B cell (primary cell): Measurements from ENCODE around the gene WDHD1. TPM values are rescaled to one million over a fixed set of nuclear protein-coding genes. Genes with fewer than 3 reads are reported as not detected.

Experiments
- ATAC-seq: fragments of 200-7000 bp; cut with Tn5 transposase; one replicate; pipeline ENCODE4 v1.10.0; 2021; ENCODE audit warnings: low read depth, mild to moderate bottlenecking, moderate number of reproducible peaks, moderate library complexity
- CTCF ChIA-PET: fragments of 350-600 bp; sonication (Branson Sonifier 250); formaldehyde crosslinking; loops from one replicate; lab custom pipeline; 2021; ENCODE audit warnings: antibody characterized with exemption, inconsistent platforms; lab: Charles Lee
- POLR2A ChIA-PET: fragments of 350-600 bp; sonication (Branson Sonifier 250); formaldehyde crosslinking; loops from one replicate; lab custom pipeline; 2021; ENCODE audit warnings: antibody characterized with exemption; lab: Charles Lee
- DNase-seq: peaks from one replicate; pipeline ENCODE4 v3.0.0; 2013
- H2AFZ ChIP-seq: 2 replicates; pipeline ENCODE4 v1.6.1; 2012; ENCODE audit warnings: mild to moderate bottlenecking, low read depth, low read length; ENCODE audit not compliant: insufficient read depth, poor library complexity, severe bottlenecking
- H3K27ac ChIP-seq, 2 donors: 1 replicate in 1 of 2; 2 replicates in 1 of 2; pipeline ENCODE4 v1.5.1; 2012 to 2013; ENCODE audit warnings: low read length in 2 of 2, mild to moderate bottlenecking in 2 of 2, moderate library complexity in 1 of 2
- H3K27me3 ChIP-seq, 4 experiments: fragments of 200-600 bp in 1 of 4; sonication (generic) in 1 of 4; replicated peaks in 1 of 4; 1 replicate in 2 of 4; 2 replicates in 2 of 4; pipeline versions ENCODE4 v1.6.1 to v1.7.0; 2013 to 2016; ENCODE audit warnings: low read length in 3 of 4, mild to moderate bottlenecking in 2 of 4, mixed read lengths in 1 of 4, moderate library complexity in 1 of 4; ENCODE audit not compliant: insufficient read depth in 4 of 4, control insufficient read depth in 3 of 4; ENCODE audit errors: control extremely low read depth in 1 of 4
- H3K36me3 ChIP-seq, 2 experiments: replicated peaks in 1 of 2; 1 replicate in 1 of 2; 2 replicates in 1 of 2; pipeline versions ENCODE4 v1.6.1 to v1.7.1; 2013; ENCODE audit warnings: low read length in 1 of 2; ENCODE audit not compliant: insufficient read depth in 2 of 2, control insufficient read depth in 1 of 2; ENCODE audit errors: control extremely low read depth in 1 of 2, extremely low read depth in 1 of 2
- H3K4me1 ChIP-seq, 2 donors: fragments of 200-600 bp in 1 of 2; sonication (generic) in 1 of 2; 1 replicate in 1 of 2; 2 replicates in 1 of 2; pipeline versions ENCODE4 v1.5.1 to v1.6.1; 2013 to 2017; ENCODE audit warnings: low read length in 2 of 2; ENCODE audit not compliant: control insufficient read depth in 2 of 2, insufficient read depth in 2 of 2
- H3K4me2 ChIP-seq: replicated peaks from 2 replicates; pipeline ENCODE3; 2012; ENCODE audit warnings: mild to moderate bottlenecking, low read depth, low read length; ENCODE audit not compliant: poor library complexity, severe bottlenecking
- H3K4me3 ChIP-seq, 5 experiments: fragments of 200-600 bp in 1 of 5; sonication (generic) in 1 of 5; 1 replicate in 3 of 5; 2 replicates in 2 of 5; pipeline versions ENCODE4 v1.5.1 to v1.7.0; 2011 to 2016; ENCODE audit warnings: low read length in 4 of 5, mild to moderate bottlenecking in 4 of 5, low read depth in 2 of 5, control low read depth in 1 of 5, moderate library complexity in 1 of 5; ENCODE audit not compliant: insufficient read depth in 1 of 5; ENCODE audit errors: control extremely low read depth in 1 of 5, extremely low read depth in 1 of 5
- H3K79me2 ChIP-seq: fragments of 200-600 bp; sonication (generic); one replicate; pipeline ENCODE4 v1.6.0; 2016; ENCODE audit warnings: low read length; ENCODE audit not compliant: control insufficient read depth, insufficient read depth
- H3K9ac ChIP-seq: fragments of 200-600 bp; sonication (generic); 2 replicates; pipeline ENCODE4 v1.6.1; 2017; ENCODE audit warnings: mild to moderate bottlenecking, low read length, moderate library complexity
- H3K9me3 ChIP-seq, 3 donors: one replicate each; pipeline versions ENCODE4 v1.6.1 to v1.7.1; 2013; ENCODE audit warnings: low read length in 2 of 3; ENCODE audit not compliant: control insufficient read depth in 2 of 3, insufficient read depth in 1 of 3; ENCODE audit errors: control extremely low read depth in 1 of 3
- H4K20me1 ChIP-seq: 2 replicates; pipeline ENCODE4 v1.6.0; 2012; ENCODE audit warnings: mild to moderate bottlenecking, low read length; ENCODE audit not compliant: insufficient read depth, control insufficient read depth, poor library complexity, severe bottlenecking
- H3K27ac Mint-ChIP-seq: one replicate; pipeline ENCODE4 v1.8.0; 2021; ENCODE audit warnings: mixed read lengths
- H3K27me3 Mint-ChIP-seq: one replicate; pipeline ENCODE4 v1.8.0; 2021; ENCODE audit warnings: mixed read lengths
- H3K4me1 Mint-ChIP-seq: one replicate; pipeline ENCODE4 v1.8.0; 2021; ENCODE audit warnings: mixed read lengths
- H3K4me3 Mint-ChIP-seq: one replicate; pipeline ENCODE4 v1.8.0; 2021; ENCODE audit warnings: mixed read lengths
- H3K9me3 Mint-ChIP-seq: one replicate; pipeline ENCODE4 v1.8.0; 2022; ENCODE audit warnings: mixed read lengths; ENCODE audit not compliant: insufficient read depth
- EZH2 ChIP-seq: IDR thresholded peaks from 2 replicates; pipeline ENCODE4 v1.6.1; 2012; ENCODE audit warnings: borderline replicate concordance, low read depth, mild to moderate bottlenecking, moderate library complexity, low read length; ENCODE audit not compliant: insufficient read depth, poor library complexity, severe bottlenecking
- WGBS: methylation state at CpG from one replicate; pipeline ENCODE4 v1.1.5; 2013; ENCODE audit warnings: missing lambda C conversion rate; ENCODE audit not compliant: insufficient coverage; 5-methylcytosine and 5-hydroxymethylcytosine counted together
- intact Hi-C: fragments of 100-400 bp; cut with micrococcal nuclease; formaldehyde crosslinking; loops from one replicate; pipeline ENCODE4 v1.10.0; 2022
- polyA plus RNA-seq: library from polyadenylated mRNA; depleted of rRNA; stranded (reverse); fragments of >200 nt; gene quantifications from 2 replicates; pipeline ENCODE4 v1.2.3, GENCODE V29; 2012
- total RNA-seq, 2 donors: library from RNA; stranded (reverse); fragments of 120-200 nt in 1 of 2; gene quantifications; 1 replicate in 1 of 2; 2 replicates in 1 of 2; pipeline versions ENCODE4 v1.2.3 to v1.2.4, GENCODE V29; 2013 to 2022
- TF ChIP-seq, protein P1 (sequence below): fragments of 200-600 bp; IDR thresholded peaks from one replicate; pipeline ENCODE4 v1.8.0; 2022; ENCODE audit warnings: antibody characterized with exemption, mild to moderate bottlenecking

The WDHD1 gene
- total and polyA plus RNA-seq, 2 donors (not counting 1 experiment from before 2014, with no cell fraction given), result 0.61 to 6.5 TPM

DNA sequence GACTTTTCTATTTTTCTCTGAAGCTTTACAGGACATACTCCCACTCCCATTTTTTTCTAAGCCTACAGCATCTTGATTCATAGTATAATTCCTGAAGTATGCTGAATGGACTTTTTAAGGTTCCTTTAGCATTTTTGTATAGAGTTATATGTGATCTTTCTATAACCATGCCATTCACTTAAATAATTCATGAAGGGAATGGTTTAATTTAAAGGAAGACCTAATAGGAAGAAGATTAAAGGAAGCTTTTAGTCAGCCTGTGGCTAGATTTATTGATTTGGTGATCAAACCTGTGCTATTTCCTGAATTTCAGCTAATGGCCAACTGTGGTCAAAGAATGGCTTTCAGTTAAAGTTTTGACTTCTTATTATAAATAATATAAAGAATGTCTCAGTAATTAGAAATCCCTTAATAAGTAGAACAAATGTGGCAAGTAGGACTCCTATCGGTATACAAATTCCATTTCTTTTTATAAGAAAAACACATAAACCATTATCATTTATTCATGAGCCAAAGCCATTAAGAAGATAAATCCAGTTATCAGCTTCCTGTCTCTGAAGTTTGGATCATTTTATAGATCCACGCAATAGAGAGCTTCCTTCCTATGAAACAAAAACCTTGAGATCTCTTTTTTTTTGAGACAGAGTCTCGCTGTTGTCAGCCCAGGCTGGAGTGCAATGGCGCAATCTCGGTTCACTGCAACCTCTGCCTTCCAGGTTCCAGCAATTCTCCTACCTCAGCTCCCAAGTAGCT, 20.6 kb upstream of the WDHD1 start:
- Histone ChIP-seq H4K20me1 (no peaks in the 10 kb centered on the region), H3K27ac (no peak overlapping the region), H3K79me2 (peaks cover 10% of the 10 kb centered on the region), H3K9me3 (no peaks in the 10 kb centered on the region), H3K36me3 (peaks cover 11 to 12% of the 10 kb centered on the region in 2 experiments), H3K4me1 (peaks cover 3 to 11% of the 10 kb centered on the region in 2 donors), H3K4me3 (no peak overlapping the region), H3K4me2 (no peak overlapping the region), H3K9ac (no peak overlapping the region), H3K27me3 (no peaks in the 10 kb centered on the region), H2AFZ (no peak overlapping the region)
- Mint-ChIP-seq H3K4me3 (no peak overlapping the region), H3K4me1 (peaks cover 14% of the 10 kb centered on the region), H3K9me3 (no peaks in the 10 kb centered on the region), H3K27ac (no peak overlapping the region), H3K27me3 (no peaks in the 10 kb centered on the region)
- WGBS, result 96% methylated on average over 4 of the region's 5 CpGs
- ChIA-PET POLR2A (interaction anchor here (0.6 kb wide), 1 partner anchor 125 kb away, joined by 4 read pairs; no protein-coding TSS in a partner anchor), CTCF (interaction anchor here (1.0 to 4.5 kb wide), 6 partner anchors 10 to 114 kb away, joined by 3 to 16 read pairs (median 4); no protein-coding TSS in a partner anchor)
- no peak for ATAC-seq
- TF ChIP-seq, protein P1, sequence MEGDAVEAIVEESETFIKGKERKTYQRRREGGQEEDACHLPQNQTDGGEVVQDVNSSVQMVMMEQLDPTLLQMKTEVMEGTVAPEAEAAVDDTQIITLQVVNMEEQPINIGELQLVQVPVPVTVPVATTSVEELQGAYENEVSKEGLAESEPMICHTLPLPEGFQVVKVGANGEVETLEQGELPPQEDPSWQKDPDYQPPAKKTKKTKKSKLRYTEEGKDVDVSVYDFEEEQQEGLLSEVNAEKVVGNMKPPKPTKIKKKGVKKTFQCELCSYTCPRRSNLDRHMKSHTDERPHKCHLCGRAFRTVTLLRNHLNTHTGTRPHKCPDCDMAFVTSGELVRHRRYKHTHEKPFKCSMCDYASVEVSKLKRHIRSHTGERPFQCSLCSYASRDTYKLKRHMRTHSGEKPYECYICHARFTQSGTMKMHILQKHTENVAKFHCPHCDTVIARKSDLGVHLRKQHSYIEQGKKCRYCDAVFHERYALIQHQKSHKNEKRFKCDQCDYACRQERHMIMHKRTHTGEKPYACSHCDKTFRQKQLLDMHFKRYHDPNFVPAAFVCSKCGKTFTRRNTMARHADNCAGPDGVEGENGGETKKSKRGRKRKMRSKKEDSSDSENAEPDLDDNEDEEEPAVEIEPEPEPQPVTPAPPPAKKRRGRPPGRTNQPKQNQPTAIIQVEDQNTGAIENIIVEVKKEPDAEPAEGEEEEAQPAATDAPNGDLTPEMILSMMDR, result no peak
- TF ChIP-seq EZH2, result no peak
- no peak for DNase-seq
- intact Hi-C loops, result no loop called here

GRCh38 chr14:55045087-55045486, 18.2 kb upstream of the WDHD1 start:
- Histone ChIP-seq H3K9me3 (no peaks in the 10 kb centered on the region), H3K27ac (no peak overlapping the region), H2AFZ (no peak overlapping the region), H3K4me3 (no peak overlapping the region), H3K4me2 (no peak overlapping the region), H3K79me2 (peaks cover 2% of the 10 kb centered on the region), H3K4me1 (no peaks in the 10 kb centered on the region), H3K27me3 (no peaks in the 10 kb centered on the region), H3K36me3 (peaks cover 12 to 13% of the 10 kb centered on the region in 2 experiments), H3K9ac (no peak overlapping the region), H4K20me1 (no peaks in the 10 kb centered on the region)
- Mint-ChIP-seq H3K27me3 (no peaks in the 10 kb centered on the region), H3K27ac (no peak overlapping the region), H3K4me1 (peaks cover 3% of the 10 kb centered on the region), H3K9me3 (no peaks in the 10 kb centered on the region), H3K4me3 (no peak overlapping the region)
- intact Hi-C loops, result no loop called here
- ChIA-PET CTCF (interaction anchor here (0.6 to 1.4 kb wide), 4 partner anchors 17 to 116 kb away, joined by 3 to 5 read pairs (median 4); partner anchors contain the start of genes SOCS4 and WDHD1), POLR2A (no interaction called here)
- TF ChIP-seq, protein P1, result no peak
- TF ChIP-seq EZH2, result no peak
- ATAC-seq (no peak), DNase-seq (no peak)
